HG03064 (cell line): ENCODE results near the gene GPX8.

ENCODE experiments used
- ATAC-seq: cut with Tn5 transposase; IDR thresholded peaks from one replicate; pipeline ENCODE4 v1.9.1; 2021; ENCODE audit warnings: low read depth; ENCODE audit not compliant: unreplicated experiment

The GPX8 gene

DNA sequence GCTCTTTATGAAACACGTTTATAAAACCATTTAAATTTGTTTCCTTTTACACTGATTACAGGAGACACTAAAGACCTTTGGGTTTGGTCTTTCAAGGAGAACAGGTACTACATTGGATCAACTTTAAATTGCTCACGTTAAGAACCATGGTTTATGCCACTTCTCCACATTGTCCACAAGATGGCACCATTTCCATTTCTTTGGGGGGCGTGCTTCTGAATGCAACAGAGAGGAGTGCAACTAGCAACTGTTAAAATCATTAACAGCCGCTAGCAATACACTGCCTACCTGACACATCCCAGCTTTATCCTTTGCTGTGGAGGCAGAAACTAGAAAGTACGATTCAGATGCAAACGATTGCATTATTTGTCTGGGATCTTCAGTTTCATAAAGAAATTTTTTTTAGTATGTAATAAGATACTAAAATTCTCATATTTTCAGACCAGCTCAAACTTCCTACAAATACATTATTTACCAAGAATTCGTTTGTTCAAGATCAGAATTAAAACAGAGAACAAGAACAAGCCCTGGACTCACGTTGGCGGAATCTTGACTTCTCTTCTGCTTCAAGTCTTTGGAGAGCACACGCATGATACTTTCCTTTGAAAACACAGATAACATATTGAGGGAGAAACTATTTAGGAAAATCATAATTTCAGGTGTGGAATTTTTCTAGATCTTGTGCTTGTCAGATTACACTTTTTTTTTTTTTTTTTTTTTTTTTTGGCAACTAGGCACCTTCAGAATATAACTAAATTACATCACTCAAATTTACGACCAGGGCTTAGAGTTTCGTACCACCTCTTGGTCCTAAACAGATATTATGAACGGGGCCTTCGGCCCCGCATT lies 12.3 kb downstream of the GPX8 start:
- peak; percentile 58 for ATAC-seq

DNA sequence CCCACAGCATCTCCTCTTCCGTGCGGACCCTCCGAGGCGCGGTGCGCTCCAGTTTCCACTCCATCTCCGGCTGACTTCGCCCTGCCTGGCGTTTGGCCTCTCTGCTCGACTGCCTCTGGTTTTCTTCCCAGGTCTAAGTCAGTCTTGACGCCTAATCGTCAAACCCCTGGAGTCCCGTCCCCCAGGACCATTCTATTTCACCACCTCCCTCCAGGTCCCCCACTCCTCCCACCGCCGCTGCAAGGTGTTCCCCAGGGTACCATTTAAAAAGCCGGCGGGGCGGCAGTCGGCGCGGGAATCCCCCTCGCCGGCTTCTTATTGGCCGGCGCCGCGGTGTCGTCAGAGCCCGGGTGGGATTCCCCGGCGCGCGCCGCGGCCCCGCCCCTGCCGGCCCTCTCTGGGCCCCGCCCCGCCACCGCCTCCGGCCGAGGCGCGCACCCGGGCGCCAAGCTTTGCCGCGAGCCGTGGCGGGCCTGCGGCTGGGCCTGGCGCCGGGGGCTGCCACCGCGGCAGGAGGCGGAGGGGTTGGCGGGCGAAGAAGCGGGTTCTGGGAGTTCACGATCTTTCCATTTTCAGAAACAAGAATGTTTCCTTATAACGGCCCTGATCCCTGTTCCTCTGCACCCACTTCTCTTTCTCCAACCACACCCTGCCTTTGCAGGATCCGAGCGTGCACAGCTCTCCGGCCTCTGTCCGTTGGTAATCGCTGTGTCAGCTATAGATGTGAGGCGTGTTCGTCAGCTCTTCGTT lies 13.1 kb downstream of the GPX8 start, which contains the start of gene CDC20B:
TSS of gene CDC20B (minus strand) at position 241 of the 750 bp plus-strand sequence. CDS start at position 64, 177 bp downstream.
- ATAC-seq, result peak; percentile 90

DNA sequence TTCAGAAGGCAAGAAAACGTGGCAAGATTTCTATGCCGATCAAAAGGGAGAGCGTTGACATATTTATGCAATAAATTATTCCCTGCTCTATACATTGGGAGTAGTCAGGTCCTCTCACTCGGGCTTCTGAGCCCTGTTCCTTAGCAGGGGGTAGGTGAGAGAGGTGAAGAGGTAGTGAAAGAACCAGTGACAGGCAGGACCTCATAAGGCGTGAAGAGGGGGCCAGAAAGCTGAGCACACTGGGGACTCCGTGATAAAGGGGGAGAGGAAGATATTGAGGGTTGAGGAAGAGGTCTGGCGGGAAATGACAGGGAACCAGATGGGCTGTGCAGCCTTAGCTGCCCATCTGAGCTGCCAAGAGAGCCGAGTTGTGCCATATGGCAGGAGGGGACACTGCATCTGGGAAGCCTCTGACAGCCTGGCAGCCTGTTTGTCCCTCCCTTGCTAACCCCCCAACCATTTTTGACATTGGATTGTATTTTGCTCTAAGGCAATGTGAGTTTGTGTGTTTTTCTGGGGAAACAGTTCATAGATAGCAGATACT lies 13.8 kb downstream of the GPX8 start:
- ATAC-seq, result no peak

DNA sequence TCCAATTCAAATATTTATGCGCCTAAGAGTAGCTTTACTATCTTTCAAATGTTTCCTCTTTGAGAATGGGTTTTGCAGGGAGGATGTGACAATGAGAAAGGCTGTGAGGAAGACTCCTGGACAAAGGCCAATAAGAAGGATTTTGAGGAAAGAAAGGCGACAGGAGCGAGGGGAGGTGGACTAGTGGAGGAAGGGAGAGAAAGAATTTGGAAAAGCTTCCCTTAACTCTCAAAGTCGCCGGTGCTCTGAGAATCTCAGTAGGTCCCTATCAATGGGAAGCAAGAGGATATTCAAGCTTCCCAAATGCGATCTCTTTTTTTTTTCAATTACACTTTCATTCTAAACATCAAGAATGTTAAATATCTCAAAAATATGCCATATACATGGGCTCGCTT lies 15.8 kb downstream of the GPX8 start:
- ATAC-seq, result no peak

DNA sequence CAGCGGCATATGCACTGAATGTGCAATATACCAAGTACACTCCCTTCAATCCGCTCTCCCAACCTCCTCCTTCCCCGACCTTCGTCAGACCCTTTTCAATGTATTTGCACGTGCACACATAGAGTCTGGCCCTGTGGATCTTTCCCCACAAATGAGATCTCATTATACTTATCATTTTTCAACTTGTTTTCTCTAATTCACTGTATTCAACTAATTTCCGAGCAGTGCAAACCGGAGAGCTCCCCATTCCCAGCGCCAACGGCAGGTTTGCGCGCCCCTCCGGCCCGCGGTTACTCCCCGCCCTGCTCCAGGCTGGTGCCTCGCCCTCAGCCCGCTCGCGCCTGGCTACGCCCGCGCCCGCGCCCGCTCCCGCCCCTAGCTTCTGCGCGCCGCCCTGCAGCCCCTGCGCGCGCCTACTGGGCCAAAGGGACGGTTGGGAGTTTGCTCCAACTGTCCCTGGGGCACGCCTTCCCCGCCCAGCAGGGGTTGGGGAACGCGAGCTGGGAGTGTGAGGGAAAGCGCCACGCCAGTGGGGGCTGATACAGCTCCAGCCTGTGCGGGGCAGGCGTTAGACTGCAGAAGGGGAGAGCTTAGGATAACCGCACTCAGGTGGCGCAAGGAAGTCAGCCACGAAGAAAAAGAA lies 16.3 kb downstream of the GPX8 start:
- no peak for ATAC-seq

DNA sequence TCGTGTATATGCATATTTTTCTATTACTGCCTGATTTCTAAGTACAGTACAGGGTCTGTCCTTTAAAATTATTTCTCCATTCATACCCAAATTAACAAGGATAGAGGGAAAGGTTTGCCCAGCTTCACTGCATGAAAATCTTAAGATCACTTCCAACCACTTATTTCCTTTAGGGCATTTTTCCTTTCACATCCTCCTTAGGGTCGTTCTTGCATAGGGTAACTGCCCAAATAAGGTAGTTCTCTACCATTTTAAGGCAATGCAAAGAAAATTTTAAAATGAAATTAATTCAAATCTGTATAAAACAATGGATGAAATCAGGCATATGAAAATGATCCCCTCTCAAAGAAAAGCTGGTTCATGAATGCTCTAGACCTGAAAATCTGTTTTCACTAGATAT lies 17.1 kb downstream of the GPX8 start:
- no peak for ATAC-seq

DNA sequence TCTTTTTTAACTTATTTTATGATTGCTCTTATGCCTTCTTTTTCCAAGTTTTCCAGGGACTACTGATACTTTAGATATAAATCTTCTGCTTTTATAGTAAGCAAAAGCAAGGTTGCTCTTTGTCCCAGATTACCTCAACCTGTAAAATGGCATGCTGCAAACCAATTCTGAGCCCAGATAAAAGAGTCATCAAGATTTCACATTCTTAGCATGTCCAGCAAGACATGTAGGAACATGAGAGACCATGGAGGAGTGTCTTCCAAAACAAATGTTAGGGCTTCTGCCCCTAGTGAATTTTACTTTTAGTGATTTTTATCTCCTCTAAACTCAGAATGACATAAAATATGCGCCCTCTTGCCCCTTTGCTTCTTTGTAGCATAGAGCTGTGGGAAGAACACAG lies 20.0 kb downstream of the GPX8 start:
- no peak for ATAC-seq

DNA sequence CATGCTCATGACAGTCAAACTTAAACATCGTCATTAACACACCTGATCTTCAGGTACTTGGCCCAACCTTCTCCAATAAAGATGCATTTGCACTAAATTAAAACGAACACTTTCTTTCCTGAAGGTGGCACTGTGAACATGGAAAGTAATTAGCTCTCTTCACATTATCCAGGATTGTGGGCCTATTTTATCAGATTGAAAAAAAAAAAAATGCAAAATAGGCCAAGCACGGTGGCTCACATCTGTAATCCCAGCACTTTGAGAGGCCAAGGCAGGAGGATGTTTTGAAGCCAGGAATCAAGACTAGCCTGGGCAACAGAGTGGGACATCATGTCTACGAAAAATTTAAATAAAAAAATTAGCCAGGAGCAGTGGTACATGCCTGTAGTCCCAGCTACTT lies 27.4 kb downstream of the GPX8 start:
- no peak for ATAC-seq

DNA sequence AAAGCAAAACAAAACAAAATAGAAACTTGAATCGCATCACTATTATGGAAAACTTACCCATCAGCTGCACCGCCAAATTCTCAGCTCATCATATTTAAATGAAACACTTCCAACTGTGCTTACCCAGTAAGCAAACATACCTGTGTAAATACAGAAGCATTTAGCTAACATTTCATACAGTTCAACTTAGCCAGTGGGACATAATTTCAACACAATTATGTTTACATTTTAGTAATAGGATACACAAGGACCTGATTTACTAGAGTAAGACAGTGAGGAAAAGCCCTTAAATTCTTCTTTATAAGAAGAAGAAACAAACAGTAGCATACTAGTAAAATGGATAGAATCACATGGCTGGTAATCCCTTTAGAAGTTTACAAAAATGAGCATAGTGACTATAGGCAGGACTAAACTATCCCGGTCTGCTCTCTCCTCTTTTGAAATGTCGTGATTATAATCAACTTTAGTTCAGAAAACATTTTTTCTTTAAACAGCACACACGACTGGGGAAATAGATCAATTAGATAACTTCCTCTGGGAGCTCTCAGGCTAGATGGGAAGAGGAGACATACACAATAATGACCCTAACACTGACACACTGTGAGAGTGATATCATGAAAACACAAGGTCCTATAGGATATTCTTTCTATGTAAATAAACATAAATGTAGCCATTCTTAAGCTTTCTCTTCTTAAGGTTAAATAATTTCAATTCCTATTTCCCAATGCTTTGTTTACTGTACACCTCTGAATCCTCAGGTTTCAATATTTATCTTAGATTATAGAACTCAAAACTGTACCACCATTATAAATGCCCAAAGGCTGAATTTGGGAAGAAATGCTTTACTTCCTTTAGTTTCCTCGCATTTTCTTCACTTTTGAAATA lies 28.9 kb downstream of the GPX8 start:
- no peak for ATAC-seq

DNA sequence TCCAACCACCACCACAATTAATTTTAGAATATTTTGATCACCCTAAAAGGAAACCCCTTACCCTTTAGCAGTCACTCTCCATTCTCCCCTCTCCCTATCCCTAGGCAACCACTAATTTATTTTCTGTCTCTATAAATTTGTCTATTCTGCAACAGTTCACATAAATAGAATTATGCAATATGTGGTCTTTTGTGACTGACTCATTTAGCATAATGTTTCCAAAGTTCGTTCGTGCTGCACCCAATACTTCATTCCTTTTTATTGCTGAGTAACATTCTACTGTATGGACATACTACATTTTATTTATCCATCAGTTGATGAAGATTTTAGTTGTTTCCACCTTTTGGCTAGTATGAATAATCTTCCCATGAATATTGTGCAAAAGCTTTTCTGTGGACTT lies 31.2 kb downstream of the GPX8 start:
- no peak for ATAC-seq

DNA sequence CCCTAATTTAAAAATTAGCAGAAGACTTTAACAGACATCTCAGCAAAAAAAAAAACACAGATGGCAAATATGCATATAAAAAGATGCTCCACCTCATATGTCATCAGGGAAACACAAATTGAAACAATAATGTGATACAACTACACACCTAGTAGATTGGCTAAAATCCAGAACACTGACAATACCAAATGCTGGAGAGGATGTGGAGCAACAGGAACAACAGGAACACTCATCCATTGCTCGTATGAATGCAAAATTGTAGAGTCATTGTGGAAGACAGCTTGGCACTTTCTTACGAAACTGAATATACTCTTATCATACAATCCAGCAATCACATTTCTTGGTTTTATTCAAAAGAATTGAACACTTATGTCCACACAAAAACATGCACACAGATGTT lies 45.0 kb downstream of the GPX8 start:
- no peak for ATAC-seq

DNA sequence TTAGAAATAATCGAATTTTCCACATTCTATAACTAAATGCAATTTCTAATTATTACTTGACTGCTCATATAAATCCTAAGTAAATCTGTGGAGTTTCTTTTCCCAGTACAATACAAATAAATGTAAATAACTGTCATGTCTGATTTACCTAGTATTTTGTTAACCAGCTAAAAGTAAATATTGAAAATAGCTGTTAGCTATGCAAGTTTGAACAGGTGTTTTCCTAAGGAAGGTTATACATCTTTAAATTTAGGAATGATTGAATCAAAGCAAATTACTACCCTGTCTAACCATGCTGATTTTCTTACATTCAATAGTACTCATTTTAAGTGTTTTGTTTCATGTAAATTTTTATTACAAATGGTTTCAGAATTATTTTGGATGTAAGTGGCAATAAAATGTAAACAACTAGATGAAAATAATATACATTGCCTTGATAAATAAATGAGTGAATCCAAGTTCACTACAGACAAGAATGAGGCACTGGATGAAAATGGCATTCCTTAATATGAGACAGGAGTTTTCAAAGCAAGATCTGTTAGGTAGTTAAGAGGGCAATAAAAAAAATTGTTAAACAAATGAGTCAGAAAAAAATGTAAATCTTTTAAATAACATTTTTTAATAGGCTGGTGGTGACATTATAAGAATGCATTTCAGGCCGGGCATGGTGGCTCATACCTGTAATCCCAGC lies 51.4 kb downstream of the GPX8 start:
- ATAC-seq, result no peak
